Activated CD8-positive, alpha-beta memory T cell treated with anti-CD3 and anti-CD28 coated beads for 36 hours (primary cell): ENCODE measurements around the gene TBC1D10B. TPM values are rescaled to one million over a fixed set of nuclear protein-coding genes. Genes with fewer than 3 reads are reported as not detected.

Experiments used
- CTCF ChIA-PET: fragments of 350-600 bp; sonication (Branson Sonifier 250); formaldehyde crosslinking; loops from one replicate; lab custom pipeline; 2021; ENCODE audit warnings: antibody characterized with exemption; lab: Charles Lee
- POLR2A ChIA-PET: fragments of 350-600 bp; sonication (Branson Sonifier 250); formaldehyde crosslinking; loops from one replicate; lab custom pipeline; 2021; ENCODE audit warnings: antibody characterized with exemption; lab: Charles Lee
- total RNA-seq, 2 experiments: library from RNA; stranded (reverse); gene quantifications; one replicate each; pipeline ENCODE4 v1.2.3, GENCODE V29; 2021

TBC1D10B gene
- total RNA-seq, 2 experiments from 2014 or later, result 56.9 to 57.8 TPM

DNA sequence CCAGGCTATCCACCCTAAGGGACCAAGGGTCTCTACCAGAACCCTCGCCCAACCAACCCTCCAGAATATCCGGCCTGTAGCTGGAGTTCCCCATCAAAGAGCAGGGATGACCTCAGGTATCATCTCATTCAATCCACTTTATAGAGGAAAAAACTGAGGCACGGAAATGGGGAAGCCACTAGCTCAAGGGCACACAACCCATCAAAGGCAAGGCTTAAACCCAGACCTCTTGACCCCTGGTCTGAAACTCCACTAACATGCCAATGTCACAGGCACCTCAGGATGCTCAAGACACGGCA, 1.6 kb downstream of the TBC1D10B start:
- POLR2A ChIA-PET, result interaction anchor here (1.5 kb wide), 1 partner anchor 14 kb away, joined by 7 read pairs; the partner anchor contains the start of gene CD2BP2

DNA sequence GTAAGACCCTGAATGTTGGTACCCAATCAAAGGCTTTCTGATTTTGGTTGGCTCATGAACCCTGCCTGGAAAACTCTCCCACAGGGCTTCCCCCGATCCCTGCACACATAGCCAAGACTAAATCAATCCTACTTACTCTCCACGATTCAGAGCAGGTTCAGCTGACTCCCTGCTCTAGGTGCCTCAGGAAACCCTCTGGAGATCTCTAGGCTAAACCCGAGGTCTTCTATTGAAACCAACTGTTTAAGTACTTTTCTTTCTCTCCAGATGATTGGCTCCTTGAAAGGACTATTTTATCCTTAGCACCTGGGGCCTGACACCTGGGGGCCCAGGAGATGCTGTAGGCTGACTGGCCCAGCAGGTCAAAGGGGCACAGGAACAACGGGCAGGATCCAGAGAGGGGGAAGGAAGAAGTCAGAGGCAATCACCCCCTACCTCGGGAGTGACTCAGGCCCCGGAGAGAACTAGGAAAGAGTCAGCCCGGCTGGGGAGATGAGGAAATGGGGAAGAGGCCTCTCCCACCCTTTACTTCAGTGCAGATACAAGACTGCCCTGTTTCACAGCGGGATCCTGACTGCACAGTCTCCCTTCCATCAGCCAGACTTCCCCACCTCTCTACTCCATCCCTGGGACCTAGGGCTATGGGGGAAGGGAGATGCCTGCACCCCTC, 2.0 kb downstream of the TBC1D10B start:
- ChIA-PET POLR2A (interaction anchor here (1.5 kb wide), 1 partner anchor 14 kb away, joined by 7 read pairs; the partner anchor contains the start of gene CD2BP2), CTCF (interaction anchor here (1.2 to 1.7 kb wide), 4 partner anchors 12 to 230 kb away, joined by 3 to 9 read pairs (median 5); no protein-coding TSS in a partner anchor)

More for the DNA sequence above, 1.6 kb downstream of the TBC1D10B start:
- CTCF ChIA-PET, result interaction anchor here (0.6 to 1.7 kb wide), 5 partner anchors 8 to 230 kb away, joined by 3 to 9 read pairs (median 5); no protein-coding TSS in a partner anchor

DNA sequence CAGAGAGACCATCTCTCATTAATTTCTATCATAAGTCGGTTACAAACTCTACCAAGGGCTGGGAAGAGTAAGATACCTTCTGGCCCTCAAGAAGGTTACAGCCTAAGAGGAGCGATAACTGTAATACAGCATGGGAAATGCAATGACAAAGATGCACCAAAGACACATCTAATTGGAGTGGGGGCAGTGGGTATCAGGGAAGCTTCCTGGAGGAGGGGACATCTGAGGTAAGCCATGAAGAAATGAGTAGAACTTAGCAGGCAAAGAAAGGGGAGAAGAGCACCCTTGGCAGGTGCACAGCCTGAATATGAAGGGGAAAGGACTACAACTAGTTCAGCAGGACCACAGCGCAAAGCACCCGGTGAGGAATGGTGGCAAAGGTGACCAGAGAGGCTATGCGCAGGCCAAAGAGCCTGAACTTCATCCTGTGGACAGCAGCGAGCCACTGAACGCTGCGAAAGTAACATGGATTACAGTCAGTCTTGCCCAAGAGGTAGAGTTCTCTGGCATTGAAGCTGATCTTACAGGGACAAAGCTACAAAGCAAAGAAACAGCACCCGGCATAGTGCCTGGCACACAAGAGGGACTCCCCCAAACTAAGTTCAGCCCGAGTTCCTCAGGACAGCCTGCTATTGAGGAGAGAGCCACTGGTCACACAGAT, 2.8 kb downstream of the TBC1D10B start:
- ChIA-PET POLR2A (no interaction called here), CTCF (interaction anchor here (1.4 kb wide), 1 partner anchor 40 kb away, joined by 3 read pairs; the partner anchor contains the start of gene ZNF771)

DNA sequence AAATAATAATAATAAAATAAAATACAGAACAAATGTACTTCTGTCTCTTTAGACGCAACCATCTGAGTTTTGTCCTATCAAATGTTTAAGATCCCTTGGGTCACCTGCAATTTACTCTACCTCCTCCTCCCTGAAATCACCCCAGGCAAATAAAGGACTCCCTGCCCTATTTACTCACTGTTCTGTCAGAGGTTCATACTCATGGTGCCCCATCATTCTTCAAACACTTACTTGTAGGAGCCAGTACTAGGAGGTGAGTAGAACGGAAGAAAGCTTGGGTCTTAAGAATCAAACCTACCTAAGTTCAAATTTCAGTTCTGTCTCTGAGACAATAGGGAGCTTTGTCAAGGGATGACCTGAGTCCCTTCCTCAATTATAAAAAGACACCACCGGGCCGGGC, 3.8 kb downstream of the TBC1D10B start:
- ChIA-PET CTCF (interaction anchor here (1.4 kb wide), 1 partner anchor 41 kb away, joined by 3 read pairs; the partner anchor contains the start of gene ZNF771), POLR2A (no interaction called here)

DNA sequence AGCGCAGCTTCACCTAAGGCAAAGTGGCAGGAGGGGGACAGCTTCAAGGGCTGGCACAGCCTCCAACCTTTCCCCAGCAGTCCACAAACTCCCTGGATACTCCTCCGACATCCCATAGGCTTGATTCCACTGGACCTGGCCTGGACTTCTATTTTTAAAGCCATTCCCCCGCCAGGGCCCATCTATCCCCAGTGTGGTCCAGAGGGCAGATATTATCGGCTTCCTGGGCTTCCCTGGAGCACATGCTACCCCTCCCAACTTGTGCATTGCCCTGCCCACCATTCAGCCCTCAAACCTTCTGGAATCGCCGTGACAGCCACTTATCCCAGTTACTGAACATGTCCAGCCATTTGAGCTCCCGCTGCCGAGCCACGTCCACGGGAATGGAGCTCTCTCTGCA, 5.1 kb downstream of the TBC1D10B start:
- ChIA-PET POLR2A (no interaction called here), CTCF (interaction anchor here (1.8 kb wide), 1 partner anchor 31 kb away, joined by 4 read pairs; no protein-coding TSS in a partner anchor)

DNA sequence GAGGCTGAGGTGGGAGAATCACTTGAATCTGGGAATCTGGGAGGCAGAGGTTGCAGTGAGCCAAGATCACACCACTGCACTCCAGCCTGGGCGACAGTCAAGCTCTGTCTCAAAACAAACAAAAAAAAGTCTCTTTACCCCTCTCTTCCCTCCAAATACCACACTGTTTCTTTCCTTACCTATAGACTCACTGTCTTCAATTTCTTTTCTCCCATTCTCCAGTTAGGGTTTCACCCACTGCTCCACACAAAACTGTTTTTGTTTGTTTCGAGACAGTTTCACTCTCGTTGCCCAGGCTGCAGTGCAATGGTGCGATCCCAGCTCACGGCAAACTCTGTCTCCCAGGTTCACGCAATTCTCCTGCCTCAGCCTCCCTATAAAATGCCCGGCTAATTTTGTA, 9.1 kb downstream of the TBC1D10B start:
- ChIA-PET CTCF (interaction anchor here (0.7 to 1.1 kb wide), 2 partner anchors 8 to 48 kb away, joined by 3 read pairs; no protein-coding TSS in a partner anchor), POLR2A (no interaction called here)

DNA sequence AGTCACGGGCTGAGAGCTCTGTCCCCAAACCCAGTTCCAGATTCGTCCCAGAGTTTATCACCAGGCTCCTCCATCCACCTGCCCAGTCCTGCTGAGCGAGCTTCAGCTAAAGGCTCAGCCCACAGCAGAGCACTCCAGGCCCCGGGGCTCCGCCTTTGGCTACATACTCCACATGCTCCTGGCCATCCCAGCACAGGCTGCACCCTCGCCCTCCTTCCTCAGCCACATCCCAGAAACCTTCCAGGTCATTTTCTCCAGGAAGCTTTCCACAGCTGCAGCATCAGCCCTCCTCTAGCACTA, 10.5 kb downstream of the TBC1D10B start:
- CTCF ChIA-PET, result interaction anchor here (1.7 kb wide), 1 partner anchor 50 kb away, joined by 3 read pairs; no protein-coding TSS in a partner anchor
- POLR2A ChIA-PET, result no interaction called here

DNA sequence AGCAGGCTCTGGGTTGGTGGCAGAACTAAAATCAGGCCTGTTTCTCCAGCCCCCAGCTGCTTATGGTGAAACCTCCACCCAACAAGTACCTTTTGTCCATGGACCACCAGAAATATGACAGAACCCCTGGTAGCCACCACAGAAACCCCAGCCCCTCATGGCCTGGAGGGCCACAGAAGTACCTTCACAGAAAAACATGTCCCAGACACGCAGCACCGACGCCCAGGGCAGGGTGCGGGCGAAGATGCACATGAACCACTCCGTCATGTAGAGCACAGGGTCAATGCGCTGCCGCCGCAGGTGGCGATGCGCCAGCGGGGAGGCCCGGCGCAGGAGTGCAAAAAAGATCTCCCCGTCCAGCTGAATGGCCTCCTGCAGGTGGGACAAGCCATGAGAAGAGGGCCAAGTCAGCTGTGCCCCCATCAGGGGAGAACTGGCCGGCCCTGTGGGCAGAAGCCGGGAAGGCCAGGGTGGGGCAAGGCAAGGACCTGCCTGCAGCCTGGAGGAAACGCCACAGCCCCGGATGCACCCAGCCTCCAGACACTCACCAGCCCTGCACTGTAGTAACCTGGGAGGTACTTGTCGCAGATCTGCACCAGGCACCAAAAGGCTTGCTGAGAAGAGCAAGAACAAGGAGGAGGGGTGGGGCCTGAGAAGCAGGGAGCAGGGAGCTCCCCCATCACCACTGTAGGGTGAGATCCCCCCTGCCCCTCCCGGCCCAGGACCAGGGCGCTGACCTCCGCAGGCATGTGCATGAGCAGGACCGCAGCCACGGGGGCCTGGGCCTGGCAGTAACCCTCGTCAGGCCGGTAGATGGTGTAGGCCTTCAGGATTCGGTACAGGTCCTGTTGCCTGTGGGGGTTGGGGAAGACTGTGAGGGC, 11.1 kb downstream of the TBC1D10B start:
- POLR2A ChIA-PET, result no interaction called here
- CTCF ChIA-PET, result interaction anchor here (1.7 kb wide), 1 partner anchor 50 kb away, joined by 3 read pairs; no protein-coding TSS in a partner anchor

DNA sequence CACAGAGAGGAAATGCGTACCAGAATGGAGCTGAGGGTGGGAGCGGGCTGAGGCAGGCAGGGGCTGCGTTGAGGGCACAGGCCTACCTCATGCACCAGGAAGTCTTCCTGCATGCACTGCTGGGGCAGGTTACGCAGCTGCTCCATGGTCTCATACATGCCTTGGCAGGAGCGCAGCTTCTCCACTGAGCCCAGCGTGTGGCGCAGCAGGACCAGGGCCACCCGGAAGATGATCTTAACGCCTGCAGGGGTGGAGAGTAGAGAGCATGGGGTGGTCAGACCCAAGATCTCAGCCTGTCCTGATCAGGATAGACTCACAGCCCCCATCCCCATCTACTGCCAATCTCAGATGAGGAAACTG, 11.7 kb downstream of the TBC1D10B start:
- POLR2A ChIA-PET, result no interaction called here

DNA sequence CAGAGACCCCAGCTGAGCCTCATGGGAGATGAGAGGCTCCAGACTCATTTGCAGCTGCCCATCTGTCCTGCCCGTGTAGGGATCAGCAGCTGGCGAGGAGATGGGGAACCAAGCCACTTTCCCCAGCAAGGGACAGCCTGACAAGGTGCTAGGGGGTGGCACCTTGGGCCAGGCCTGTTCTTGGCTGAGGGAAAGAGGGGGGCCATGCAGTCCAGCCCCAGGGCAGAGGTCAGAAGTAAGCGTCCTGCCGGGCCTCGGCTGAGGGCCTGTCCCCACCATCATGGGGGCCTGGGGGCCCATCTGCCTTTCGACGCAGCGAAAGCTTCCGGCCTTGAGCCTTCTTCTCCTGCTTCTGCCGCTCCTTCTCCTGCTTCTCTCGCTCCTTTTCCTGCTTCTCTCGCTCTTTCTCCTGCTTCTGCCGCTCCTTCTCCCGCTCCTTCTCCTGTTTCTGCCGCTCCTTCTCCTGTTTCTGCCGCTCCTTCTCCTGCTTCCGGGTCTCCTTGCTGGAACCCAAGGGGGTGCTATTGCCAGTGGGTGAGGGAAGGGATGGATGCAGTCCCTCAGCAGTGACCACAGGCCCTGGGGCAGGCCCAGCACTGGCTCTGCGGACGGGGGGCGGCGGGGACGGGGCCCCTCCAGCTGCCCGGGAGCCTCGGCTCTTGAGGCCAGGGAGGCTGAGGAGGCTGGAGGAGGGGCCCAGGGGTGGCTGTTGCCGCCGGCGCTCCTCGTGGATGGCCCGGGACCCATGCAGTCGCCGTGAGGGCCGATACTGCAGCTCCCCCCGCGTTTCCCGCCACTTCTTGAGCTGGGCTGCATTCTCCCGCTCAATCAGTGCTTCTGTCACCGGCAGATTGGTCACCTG, 12.3 kb downstream of the TBC1D10B start:
- ChIA-PET CTCF (no interaction called here), POLR2A (interaction anchor here (0.5 kb wide), 1 partner anchor 912 kb away, joined by 6 read pairs; no protein-coding TSS in a partner anchor)

More for the DNA sequence above, 11.7 kb downstream of the TBC1D10B start:
- CTCF ChIA-PET, result no interaction called here

DNA sequence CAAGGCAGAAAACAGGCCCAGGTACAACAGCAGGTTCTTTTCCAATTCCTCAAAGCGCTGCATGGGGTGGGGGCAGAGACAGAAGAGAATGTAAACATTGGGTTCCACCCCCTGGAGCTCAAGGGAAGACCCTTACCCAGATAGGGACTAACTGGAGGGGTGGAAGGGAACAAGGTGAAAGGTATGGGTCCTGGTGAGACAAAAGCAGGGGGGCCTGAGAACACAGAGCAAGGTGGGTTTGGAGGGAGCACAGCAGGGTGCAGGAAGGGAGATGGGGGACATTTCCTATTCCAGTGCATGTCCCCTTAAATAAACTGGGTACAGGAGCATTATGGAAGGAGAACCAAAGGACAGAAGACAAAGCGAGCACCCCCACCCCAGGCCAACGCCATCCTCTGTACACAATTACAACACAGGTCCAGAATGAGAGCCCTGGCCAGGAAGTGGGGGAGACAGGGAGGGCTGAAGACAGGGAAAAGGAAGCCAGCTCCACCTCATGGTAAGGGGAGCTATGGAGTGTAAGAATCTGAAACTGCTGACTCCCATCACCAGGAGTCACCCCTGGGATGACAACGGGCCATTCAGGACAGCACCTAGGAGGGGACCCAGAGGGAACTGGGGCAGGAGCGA, 13.1 kb downstream of the TBC1D10B start:
- ChIA-PET POLR2A (interaction anchor here (0.5 kb wide), 1 partner anchor 911 kb away, joined by 6 read pairs; no protein-coding TSS in a partner anchor), CTCF (interaction anchor here (1.0 to 1.2 kb wide), 2 partner anchors 11 to 14 kb away, joined by 3 to 4 read pairs; no protein-coding TSS in a partner anchor)

DNA sequence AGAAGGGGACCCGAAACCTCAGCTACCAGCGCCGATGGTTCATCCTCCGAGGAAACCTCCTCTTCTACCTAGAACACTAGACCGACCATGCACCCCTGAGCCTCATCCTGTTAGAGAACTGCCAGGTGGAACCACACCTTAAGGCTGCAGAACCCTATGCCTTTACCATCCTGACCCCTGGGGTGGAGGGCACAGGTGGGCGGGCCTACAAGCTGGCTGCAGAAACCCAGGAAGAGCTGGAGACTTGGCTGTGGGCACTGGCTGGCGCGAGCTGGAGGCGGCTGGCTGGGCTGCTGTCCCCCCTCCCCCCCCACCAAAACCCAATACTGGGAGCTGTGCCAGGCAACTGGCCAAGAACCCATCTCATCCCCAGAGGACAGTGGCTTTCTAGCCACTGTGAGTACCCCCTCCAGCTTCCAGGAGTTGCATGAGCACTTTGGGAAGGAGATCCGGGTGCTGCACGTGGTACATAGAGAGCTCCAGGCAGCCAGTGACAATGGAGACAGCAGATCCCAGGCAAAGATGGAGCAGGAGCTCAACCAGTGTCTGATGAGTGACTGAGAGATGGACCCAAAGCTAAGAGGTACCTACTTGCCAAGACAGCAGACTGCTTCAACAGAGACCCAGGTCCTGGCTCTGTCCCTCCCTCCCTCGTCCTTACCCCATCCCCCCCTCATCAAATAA, 13.8 kb downstream of the TBC1D10B start:
- CTCF ChIA-PET, result interaction anchor here (1.0 to 1.2 kb wide), 4 partner anchors 10 to 45 kb away, joined by 3 to 4 read pairs (median 3); no protein-coding TSS in a partner anchor
- POLR2A ChIA-PET, result no interaction called here

DNA sequence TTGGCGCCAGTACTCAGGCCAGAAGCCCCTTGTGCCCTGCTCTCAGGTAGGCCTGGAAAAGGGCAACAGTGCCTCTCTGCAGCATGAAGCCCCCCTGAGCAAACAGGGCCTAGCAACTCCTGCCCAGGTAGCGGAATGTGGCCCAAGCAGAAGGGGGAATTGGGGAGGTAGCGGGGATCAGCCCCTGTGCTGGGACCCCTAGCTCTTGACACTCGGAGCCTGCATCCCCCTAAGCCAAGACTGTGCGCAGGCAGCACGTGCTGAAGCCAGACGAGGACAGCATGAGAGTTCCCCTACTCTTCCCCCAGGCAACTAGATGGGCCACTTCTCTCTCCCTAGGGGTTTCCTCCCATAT, 14.4 kb downstream of the TBC1D10B start:
- ChIA-PET POLR2A (interaction anchor here (0.6 to 2.2 kb wide), 3 partner anchors 15 to 55 kb away, joined by 3 to 6 read pairs (median 4); partner anchors contain the start of gene TBC1D10B), CTCF (interaction anchor here (1.0 to 1.2 kb wide), 3 partner anchors 9 to 45 kb away, joined by 3 read pairs; no protein-coding TSS in a partner anchor)

DNA sequence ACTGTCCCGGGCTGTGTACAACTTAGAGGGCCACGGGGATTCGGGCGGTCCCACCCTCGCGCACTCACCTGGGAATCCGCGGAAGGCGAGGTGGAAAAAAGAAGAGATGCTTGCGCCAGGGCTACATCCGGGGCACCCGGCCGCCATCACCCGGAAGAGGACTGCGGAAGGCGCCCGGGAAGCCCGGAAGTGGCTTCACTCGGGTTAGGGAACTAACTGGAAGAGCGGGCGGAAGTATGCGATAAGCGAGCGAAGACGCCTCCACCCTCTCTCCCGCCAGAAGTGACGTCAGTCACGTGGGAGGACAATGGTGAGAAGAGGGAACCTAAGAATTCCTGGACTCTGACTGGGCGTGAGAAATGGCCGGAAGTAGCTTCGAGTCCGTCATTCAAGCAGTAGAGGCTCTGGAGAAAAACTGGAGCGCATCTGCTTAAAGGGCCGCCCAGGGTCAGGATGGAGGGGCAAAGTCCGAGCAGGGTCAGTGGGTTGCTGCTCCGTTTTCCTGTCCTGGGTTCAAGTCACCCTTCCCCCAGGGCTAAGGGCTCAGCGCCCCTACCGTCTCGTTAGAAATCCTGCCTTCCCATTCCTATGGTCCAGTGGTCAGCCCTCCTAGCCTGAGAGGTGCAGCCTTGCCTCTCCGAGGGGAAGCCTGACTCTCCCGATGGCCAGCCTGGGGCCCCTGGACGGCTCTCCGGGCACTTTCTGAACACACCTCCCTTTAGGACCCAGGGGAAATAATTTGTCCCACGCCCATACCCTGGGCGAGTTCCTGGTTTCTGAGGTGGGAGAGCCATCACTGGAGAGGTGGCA, 14.9 kb downstream of the TBC1D10B start, which contains the start of gene CD2BP2:
CD2BP2 (minus strand) TSS at position 165 of the 810 bp plus-strand sequence. CDS start 627 bp downstream, outside the sequence.
- ChIA-PET CTCF (interaction anchor here (1.0 to 1.4 kb wide), 3 partner anchors 19 to 46 kb away, joined by 3 to 5 read pairs (median 3); no protein-coding TSS in a partner anchor), POLR2A (interaction anchor here (0.6 to 2.2 kb wide), 6 partner anchors 14 to 56 kb away, joined by 3 to 7 read pairs (median 4); partner anchors contain the start of genes SEPTIN1, TBC1D10B and ZNF771)

DNA sequence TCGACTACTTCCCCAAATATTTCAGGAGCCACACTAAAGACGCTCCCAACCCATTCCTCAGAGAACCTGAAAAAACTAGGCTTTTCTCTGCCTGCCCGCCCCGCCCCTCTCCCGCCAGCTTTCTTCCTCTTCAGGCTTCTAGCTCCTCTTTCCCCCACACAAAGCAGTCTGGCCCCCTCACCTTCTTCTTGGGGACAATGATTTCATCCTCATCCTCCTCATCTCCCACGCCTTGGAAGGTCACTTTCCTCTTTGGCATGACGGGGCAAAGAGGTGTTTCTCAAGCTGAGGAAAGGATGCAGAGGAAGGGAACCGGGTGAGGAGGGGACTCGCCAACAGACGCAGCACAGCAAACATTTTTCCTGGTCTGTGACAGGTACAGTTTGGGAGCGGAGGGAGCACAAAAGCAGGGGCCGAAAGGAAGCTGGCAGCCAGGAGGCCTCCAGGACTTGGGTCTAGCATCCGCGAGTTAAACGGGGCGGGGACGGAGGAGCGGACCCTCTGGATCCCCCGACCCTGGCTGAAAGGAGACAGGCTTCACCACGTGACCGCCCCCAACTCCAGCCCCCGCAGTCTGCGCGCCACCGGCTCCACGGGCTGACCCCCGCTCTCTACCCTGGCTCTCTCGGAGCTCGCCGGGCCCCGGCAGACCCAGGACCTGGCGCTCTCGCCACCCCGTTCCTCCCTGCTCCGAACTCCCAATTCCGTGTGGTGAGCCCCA, 15.7 kb downstream of the TBC1D10B start:
- CTCF ChIA-PET, result interaction anchor here (1.4 kb wide), 1 partner anchor 19 kb away, joined by 5 read pairs; no protein-coding TSS in a partner anchor

More for the DNA sequence above, 15.7 kb downstream of the TBC1D10B start:
- POLR2A ChIA-PET, result interaction anchor here (0.9 to 2.2 kb wide), 5 partner anchors 14 to 53 kb away, joined by 3 to 7 read pairs (median 4); partner anchors contain the start of genes SEPTIN1, TBC1D10B and ZNF771
